Lower lobe of right lung (tissue), 2 donors: ENCODE measurements around the gene NDOR1. TPM values are rescaled to one million over a fixed set of nuclear protein-coding genes. Genes with fewer than 3 reads are reported as not detected.

ENCODE experiments used
- ATAC-seq, 2 donors: fragments of 200-7000 bp; cut with Tn5 transposase; one replicate each; pipeline ENCODE4 v1.9.1; 2020 to 2022; ENCODE audit warnings: mild to moderate bottlenecking in 2 of 2, moderate library complexity in 2 of 2
- DNase-seq: peaks from one replicate; pipeline ENCODE4 v3.0.0-alpha.2; 2020
- H3K27ac ChIP-seq: fragments of 200-600 bp; one replicate; pipeline ENCODE4 v1.8.0; 2022
- H3K27me3 ChIP-seq: fragments of 200-600 bp; one replicate; pipeline ENCODE4 v1.8.0; 2022; ENCODE audit warnings: low read depth
- H3K36me3 ChIP-seq: fragments of 200-600 bp; one replicate; pipeline ENCODE4 v1.8.0; 2022; ENCODE audit warnings: mild to moderate bottlenecking
- H3K4me1 ChIP-seq: fragments of 200-600 bp; one replicate; pipeline ENCODE4 v1.8.0; 2022
- H3K4me3 ChIP-seq: fragments of 200-600 bp; one replicate; pipeline ENCODE4 v1.8.0; 2022; ENCODE audit warnings: mild to moderate bottlenecking
- H3K9me3 ChIP-seq: fragments of 200-600 bp; one replicate; pipeline ENCODE4 v1.8.0; 2022
- intact Hi-C: fragments of 100-400 bp; cut with DNase I; formaldehyde crosslinking; loops from one replicate; pipeline ENCODE4 v1.11.0; 2022
- total RNA-seq: library from RNA; stranded (reverse); fragmentation: NEBNext Ultra II Directional; extraction: Animal tissue kit (Norgen Biotek cat#: 25700); gene quantifications from one replicate; pipeline ENCODE4 v1.2.1, GENCODE V29; 2021
- TF ChIP-seq, protein P1 (sequence below): fragments of 200-600 bp; IDR thresholded peaks from one replicate; pipeline ENCODE4 v1.8.0; 2022; ENCODE audit warnings: antibody characterized with exemption, mild to moderate bottlenecking
- donor health status: DM: no; HTN: yes; CAD: no; lungs with severe emphysema.

The NDOR1 gene
- total RNA-seq, 1 donor from 2014 or later = 15.6 TPM

DNA sequence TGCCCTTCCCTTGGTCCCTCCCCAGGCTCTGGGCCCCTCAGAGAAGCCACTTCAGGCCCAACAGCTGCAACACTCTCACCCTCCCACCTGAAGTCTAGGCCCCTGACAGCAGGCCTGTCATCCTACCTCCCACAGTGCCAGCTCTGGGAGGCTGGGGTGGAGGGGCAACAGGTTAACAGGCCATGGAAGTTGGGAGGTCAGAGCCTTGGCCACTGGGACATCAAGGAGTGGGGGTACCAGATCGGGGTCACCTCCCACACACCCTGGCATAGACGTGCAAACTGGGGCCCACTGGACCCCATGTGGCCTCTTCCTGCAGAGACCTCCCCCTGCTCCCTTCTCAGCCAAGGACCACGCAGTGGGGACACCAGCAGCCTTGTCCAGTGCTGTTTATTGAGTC is 14.3 kb upstream of the NDOR1 start:
- peaks cover 59% of the 10 kb centered on the region for H3K4me1 ChIP-seq

DNA sequence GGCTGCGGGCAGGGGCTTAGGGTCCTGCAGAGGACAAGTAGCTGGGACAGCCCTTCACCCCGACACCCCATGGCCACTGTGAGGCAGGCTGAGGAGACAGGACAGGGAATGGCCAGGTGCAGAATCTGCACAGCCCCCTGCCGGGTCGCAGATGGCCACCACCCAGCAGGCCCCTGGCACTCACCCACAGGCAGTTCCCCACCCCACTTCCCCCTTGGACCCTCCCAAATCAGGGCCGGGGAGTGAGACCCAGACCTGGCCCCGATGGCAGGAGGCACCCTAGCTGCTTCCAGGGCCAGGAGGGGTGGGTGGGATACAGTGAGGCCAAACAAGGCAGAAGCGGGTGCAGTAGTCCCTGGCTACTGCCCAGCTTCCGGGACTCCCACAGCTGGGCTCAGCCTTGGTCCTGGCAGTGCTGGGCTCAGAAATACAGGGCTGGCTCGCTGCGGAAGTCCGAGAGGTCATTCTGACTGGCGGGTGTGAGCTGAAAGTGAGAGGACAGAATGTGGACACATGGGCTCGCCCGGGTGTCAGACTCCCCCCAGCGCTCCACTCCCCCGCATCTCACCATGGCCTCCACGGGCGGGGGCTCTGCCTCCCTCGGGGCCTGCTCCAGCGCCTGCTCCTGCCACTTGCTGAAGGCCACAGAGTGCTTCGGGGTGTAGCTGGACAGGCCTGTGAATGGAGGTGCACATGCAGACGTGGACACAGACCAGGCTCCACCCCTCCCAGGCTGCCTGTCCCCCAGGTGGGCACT is 13.6 kb upstream of the NDOR1 start:
- intact Hi-C loops = no loop called here
- H3K4me3 ChIP-seq = no peak overlapping the region
- no peak overlapping the region for H3K27ac ChIP-seq
- DNase-seq (no peak), ATAC-seq (no peak)
- H3K9me3 ChIP-seq = no peaks in the 10 kb centered on the region
- TF ChIP-seq, protein P1, sequence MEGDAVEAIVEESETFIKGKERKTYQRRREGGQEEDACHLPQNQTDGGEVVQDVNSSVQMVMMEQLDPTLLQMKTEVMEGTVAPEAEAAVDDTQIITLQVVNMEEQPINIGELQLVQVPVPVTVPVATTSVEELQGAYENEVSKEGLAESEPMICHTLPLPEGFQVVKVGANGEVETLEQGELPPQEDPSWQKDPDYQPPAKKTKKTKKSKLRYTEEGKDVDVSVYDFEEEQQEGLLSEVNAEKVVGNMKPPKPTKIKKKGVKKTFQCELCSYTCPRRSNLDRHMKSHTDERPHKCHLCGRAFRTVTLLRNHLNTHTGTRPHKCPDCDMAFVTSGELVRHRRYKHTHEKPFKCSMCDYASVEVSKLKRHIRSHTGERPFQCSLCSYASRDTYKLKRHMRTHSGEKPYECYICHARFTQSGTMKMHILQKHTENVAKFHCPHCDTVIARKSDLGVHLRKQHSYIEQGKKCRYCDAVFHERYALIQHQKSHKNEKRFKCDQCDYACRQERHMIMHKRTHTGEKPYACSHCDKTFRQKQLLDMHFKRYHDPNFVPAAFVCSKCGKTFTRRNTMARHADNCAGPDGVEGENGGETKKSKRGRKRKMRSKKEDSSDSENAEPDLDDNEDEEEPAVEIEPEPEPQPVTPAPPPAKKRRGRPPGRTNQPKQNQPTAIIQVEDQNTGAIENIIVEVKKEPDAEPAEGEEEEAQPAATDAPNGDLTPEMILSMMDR = no peak
- peaks cover 59% of the 10 kb centered on the region for H3K4me1 ChIP-seq
- H3K27me3 ChIP-seq = no peaks in the 10 kb centered on the region
- peaks cover 32% of the 10 kb centered on the region for H3K36me3 ChIP-seq

More for the DNA sequence above, 14.3 kb upstream of the NDOR1 start:
- H3K9me3 ChIP-seq = no peaks in the 10 kb centered on the region
- H3K27ac ChIP-seq = no peak overlapping the region
- intact Hi-C loops = no loop called here
- no peak for ATAC-seq
- no peak overlapping the region for H3K4me3 ChIP-seq
- TF ChIP-seq, protein P1 = no peak
- peaks cover 35% of the 10 kb centered on the region for H3K36me3 ChIP-seq
- DNase-seq = no peak
- no peaks in the 10 kb centered on the region for H3K27me3 ChIP-seq

DNA sequence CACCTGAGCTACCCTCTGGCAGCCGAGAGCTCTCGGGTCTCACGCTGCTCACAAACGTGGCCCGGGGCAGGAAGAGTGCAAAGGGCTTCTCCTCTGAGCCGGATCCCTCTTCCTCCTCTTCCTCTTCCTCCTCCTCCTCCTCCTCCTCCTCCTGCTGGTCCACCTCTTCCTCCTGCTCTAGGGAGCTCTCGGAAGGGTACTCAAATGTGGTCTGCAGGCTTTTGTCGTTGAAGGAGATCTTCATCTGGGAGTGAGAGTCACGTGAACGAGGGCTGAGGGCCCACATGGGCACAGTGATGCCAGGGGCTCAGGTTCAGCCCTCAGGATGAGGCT is 13.1 kb upstream of the NDOR1 start:
- peaks cover 27% of the 10 kb centered on the region for H3K36me3 ChIP-seq
- intact Hi-C loops = no loop called here
- DNase-seq (no peak), ATAC-seq (no peak)
- H3K27ac ChIP-seq = no peak overlapping the region
- no peaks in the 10 kb centered on the region for H3K27me3 ChIP-seq
- TF ChIP-seq, protein P1 = no peak
- H3K4me3 ChIP-seq = no peak overlapping the region
- no peaks in the 10 kb centered on the region for H3K9me3 ChIP-seq
- H3K4me1 ChIP-seq = peaks cover 59% of the 10 kb centered on the region

DNA sequence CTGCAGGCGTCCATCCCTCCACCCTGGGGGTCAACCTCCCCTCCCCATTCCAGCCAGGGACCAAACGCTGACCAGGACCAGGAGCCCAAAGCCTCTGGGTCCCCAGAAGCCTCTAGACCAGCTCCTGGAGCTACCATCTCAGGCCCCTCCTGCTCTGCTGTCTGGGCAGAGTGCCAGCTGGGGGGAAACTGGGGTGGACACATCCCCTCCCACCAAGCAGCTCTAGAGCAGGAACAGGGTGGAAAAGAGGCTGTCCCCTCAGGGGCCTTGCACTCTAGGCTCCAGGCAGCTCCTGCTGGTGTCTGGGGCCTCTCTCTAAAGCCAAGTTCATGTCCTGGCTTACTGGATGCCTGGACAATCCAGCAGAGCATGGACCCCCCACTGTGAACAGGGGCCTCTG is 12.6 kb upstream of the NDOR1 start:
- intact Hi-C loops = no loop called here
- H3K36me3 ChIP-seq = peaks cover 27% of the 10 kb centered on the region
- no peak overlapping the region for H3K27ac ChIP-seq
- no peaks in the 10 kb centered on the region for H3K9me3 ChIP-seq
- no peak for ATAC-seq
- H3K4me3 ChIP-seq = no peak overlapping the region
- TF ChIP-seq, protein P1 = no peak
- no peak for DNase-seq
- H3K4me1 ChIP-seq = peaks cover 58% of the 10 kb centered on the region
- H3K27me3 ChIP-seq = no peaks in the 10 kb centered on the region

DNA sequence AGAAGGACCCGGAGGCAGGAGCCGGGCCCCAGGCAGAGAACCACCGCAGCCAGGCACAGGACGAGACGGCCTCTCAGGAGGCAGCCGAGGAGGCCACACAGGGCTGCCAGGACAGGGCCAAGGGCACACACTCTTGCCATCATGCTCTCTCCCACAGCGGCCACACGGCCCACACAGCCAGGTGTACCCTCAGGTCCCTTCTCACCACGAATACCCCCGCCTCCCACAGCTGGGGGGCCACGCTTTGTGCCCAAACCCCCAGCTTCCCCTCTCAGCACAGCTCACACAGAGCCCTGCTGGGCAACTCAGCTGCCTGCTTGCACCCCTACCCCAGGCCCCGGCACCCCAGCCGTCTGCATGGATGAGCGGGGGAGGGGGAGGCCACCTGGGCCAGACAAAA is 11.7 kb upstream of the NDOR1 start:
- peaks cover 67% of the 10 kb centered on the region for H3K4me1 ChIP-seq
- no peak overlapping the region for H3K27ac ChIP-seq
- H3K36me3 ChIP-seq = peaks cover 27% of the 10 kb centered on the region
- no peaks in the 10 kb centered on the region for H3K27me3 ChIP-seq
- H3K4me3 ChIP-seq = no peak overlapping the region
- TF ChIP-seq, protein P1 = no peak
- ATAC-seq (no peak), DNase-seq (no peak)
- intact Hi-C loops = no loop called here
- no peaks in the 10 kb centered on the region for H3K9me3 ChIP-seq
